ENCODE results near the gene RDX.

The RDX gene

DNA sequence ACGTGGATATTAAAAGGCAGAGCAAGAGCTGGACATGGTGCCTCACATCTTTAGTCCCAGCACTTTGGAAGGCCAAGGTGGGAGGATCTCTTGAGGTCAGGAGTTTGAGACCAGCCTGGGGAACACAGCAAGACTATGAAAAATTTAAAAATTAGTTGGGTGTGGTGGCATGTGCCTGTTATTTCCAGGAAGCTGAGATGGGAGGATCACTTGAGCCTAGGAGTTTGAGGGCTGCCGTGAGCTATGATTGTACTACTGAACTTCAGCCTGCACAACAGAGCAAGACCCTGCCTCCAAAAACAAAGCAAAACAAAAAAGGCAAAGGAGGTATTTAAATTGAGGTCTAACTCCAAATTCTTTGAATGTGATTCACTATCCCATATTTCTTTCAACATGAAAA is 23.5 kb downstream of the RDX start:
- H3K4me3 ChIP-seq (ENCODE audit: low read depth, low read length): no peak overlapping the region
- TF ChIP-seq, protein P1, sequence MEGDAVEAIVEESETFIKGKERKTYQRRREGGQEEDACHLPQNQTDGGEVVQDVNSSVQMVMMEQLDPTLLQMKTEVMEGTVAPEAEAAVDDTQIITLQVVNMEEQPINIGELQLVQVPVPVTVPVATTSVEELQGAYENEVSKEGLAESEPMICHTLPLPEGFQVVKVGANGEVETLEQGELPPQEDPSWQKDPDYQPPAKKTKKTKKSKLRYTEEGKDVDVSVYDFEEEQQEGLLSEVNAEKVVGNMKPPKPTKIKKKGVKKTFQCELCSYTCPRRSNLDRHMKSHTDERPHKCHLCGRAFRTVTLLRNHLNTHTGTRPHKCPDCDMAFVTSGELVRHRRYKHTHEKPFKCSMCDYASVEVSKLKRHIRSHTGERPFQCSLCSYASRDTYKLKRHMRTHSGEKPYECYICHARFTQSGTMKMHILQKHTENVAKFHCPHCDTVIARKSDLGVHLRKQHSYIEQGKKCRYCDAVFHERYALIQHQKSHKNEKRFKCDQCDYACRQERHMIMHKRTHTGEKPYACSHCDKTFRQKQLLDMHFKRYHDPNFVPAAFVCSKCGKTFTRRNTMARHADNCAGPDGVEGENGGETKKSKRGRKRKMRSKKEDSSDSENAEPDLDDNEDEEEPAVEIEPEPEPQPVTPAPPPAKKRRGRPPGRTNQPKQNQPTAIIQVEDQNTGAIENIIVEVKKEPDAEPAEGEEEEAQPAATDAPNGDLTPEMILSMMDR (IDR thresholded peaks at IDR 0.05; ENCODE audit: borderline replicate concordance, insufficient read depth, low read depth, low read length): no peak

DNA sequence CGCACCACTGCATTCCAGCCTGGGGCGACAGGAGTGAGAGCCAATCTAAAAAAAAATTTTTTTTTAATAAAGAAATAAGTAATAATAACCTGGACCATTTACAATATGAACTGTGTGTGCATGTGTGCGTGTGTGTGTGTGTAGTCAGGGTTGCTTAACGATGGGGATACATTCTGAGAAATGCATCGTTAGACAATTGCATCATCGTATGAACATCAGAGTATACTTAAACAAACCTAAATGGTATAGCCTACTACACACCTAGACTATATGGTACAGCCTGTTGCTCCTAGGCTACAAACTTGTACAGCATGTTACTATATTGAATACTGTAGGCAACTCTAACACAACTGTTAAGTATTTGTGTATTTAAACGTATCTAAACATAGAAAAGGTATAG is 26.4 kb downstream of the RDX start:
- TF ChIP-seq, protein P1 (IDR thresholded peaks at IDR 0.05; ENCODE audit: borderline replicate concordance, insufficient read depth, low read depth, low read length): no peak
- no peak overlapping the region for H3K4me3 ChIP-seq (ENCODE audit: low read depth, low read length)

DNA sequence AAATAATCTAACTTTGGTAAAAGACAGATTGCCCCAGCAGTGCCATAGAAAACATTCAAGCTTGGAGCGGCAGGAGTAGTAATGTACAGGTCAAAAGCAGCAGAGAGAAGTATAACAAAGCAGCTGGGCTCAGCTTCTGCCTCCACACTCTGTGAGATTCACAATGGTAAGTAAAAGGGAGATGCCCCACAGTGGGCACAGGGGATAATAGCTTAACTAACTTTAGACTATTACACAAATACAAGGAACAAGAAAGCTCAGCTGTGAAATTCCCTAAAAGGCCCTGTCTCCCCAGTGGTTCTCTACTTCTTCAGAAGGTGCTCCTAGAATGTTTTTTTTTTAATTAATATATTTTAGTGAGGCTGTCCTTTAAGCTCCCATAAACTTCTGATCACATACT is 28.0 kb downstream of the RDX start:
- TF ChIP-seq, protein P1 (IDR thresholded peaks at IDR 0.05; ENCODE audit: borderline replicate concordance, insufficient read depth, low read depth, low read length): no peak
- H3K4me3 ChIP-seq (ENCODE audit: low read depth, low read length): no peak overlapping the region

DNA sequence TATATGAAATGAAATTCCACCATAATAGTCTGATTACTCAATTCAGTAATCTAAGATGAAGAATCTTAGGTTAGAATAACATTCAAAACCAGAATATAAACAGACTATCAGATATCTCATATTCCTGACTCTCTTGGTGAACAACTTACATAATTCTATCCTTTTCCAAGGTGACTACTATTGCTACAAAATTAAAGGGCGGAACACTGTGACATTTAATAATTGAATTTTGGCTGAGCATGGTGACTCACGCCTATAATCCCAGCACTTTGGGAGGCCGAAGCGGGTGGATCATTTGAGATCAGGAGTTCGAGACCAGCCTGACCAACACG is 34.4 kb downstream of the RDX start:
- H3K4me3 ChIP-seq (ENCODE audit: low read depth, low read length): no peak overlapping the region
- TF ChIP-seq, protein P1 (IDR thresholded peaks at IDR 0.05; ENCODE audit: borderline replicate concordance, insufficient read depth, low read depth, low read length): no peak

DNA sequence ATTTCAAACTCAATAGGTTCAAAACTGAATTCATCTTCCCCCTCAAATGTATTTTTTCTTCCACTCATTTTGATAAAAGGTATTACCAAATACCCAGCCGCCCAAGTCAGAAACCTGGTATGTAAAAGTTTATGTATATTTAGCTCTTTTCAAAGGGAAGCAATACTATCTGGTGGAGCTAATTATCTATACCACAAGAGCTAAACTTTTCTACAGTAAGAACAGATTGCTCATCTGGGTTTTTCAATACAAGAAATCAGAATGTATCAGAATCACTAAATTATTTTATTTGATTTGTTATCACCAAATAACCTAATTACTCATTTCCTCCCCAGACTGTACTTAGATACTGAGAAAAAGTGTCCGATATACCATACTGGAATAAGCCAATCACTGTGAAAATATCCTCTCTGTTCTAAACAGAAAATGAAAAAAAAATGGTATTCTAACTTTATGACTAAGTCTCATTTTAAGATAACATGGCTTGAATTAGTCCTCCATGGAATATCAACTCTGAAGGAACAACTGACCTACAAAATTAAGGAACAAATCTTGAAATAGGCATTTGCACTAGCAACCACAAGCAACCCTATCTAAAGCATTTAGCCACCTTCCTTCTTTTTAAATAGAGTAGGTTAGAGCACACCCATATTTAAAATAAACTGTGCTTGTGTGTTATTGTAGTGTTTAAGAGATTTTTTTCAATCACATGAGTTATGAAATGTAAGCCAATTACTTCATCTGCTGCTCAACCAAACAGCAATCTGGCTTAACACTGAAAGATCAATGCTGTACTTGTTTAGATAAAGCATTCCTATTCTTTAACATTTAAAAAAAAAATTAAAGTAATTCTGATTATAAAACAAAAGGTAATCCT is 35.0 kb downstream of the RDX start:
- TF ChIP-seq, protein P1 (IDR thresholded peaks at IDR 0.05; ENCODE audit: borderline replicate concordance, insufficient read depth, low read depth, low read length): no peak
- H3K4me3 ChIP-seq (ENCODE audit: low read depth, low read length): no peak overlapping the region

DNA sequence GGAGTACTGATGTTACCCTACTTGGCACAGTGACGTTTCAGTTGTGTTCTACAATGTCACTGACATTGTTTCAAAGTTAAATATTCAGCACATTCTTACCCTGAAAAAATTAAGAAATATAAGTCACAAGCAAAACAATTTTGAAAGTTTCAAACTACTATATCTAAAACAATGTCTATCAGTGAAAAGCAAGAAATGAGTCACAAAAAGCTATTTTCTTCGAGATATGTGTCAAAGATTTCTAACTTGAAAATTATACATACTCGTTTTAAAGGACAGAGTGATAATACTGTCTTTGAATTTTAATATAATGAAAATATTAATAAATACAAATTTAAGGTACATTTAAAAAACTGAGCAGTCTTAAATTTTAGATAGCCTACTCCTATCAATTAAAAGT is 42.9 kb downstream of the RDX start:
- no peak overlapping the region for H3K4me3 ChIP-seq (ENCODE audit: low read depth, low read length)
- TF ChIP-seq, protein P1 (IDR thresholded peaks at IDR 0.05; ENCODE audit: borderline replicate concordance, insufficient read depth, low read depth, low read length): no peak

DNA sequence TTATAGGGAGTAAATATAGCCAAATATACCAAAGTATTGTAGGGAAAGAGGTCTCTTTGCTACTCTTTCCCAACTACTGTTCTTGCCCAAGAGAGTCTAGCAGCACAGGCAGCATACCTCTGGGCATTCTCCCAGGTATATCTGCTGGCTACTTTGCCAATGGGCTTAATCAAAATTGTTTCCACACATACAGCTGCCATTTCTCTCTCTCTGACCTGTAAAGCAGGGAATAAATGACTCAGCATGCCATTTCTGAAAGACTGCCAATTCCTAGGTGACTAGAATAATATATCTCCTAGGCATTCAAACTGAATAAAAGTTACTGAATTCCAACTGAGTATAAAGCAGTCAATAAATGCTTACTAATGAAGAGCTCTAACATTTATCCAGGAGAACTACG is 44.6 kb downstream of the RDX start:
- TF ChIP-seq, protein P1 (IDR thresholded peaks at IDR 0.05; ENCODE audit: borderline replicate concordance, insufficient read depth, low read depth, low read length): no peak
- no peak overlapping the region for H3K4me3 ChIP-seq (ENCODE audit: low read depth, low read length)
